ENCODE results near the gene TRIM15. TPM values are rescaled to one million over a fixed set of nuclear protein-coding genes. Genes with fewer than 3 reads are reported as not detected.

TRIM15 gene
- total and polyA plus RNA-seq, 9 of the 15 experiments (the other 6 are each of a cell fraction or from before 2014, with no cell fraction given): 0.06 to 2.6 (median 0.83) TPM

- 4% methylated on average over 11 of the region's 11 CpGs for WGBS (ENCODE audit: insufficient coverage, low coverage, missing lambda C conversion rate)
- H3K79me2 ChIP-seq (ENCODE audit: control insufficient read depth, insufficient read depth, low read length): no peaks in the 10 kb centered on the region
- DNase-seq (ENCODE audit: extremely low read depth in 1 of 4, low spot score in 3 of 4): no peak
- BruUV-seq (replicated peaks): no TSS peak
- peak; percentile 74 for TF ChIP-seq ZNF707 (CRISPR knock-in tag; conservative IDR thresholded peaks at IDR 0.05)
- TF ChIP-seq FOXK2 (conservative IDR thresholded peaks at IDR 0.05 in 1 of 2, IDR thresholded peaks at IDR 0.05 in 1 of 2; ENCODE audit: low read depth in 2 of 2): no peak
- TF ChIP-seq ZNF175 (CRISPR knock-in tag; IDR thresholded peaks at IDR 0.05; ENCODE audit: low read depth): no peak
- no peak for TF ChIP-seq CEBPB (tag; IDR thresholded peaks at IDR 0.05)
- no peak for TF ChIP-seq RBM15 (IDR thresholded peaks at IDR 0.05; ENCODE audit: insufficient read depth, low read length)
- H3K4me1 ChIP-seq (replicated peaks in 1 of 2; ENCODE audit: control insufficient read depth in 2 of 2, insufficient read depth in 2 of 2, low read length in 2 of 2): no peaks in the 10 kb centered on the region; a peak in 2 of 5 replicates
- H3K9me1 ChIP-seq (ENCODE audit: control insufficient read depth, insufficient read depth, low read length): no peaks in the 10 kb centered on the region
- H3K9ac ChIP-seq (ENCODE audit: insufficient read depth in 1 of 2, low read depth in 2 of 2, low read length in 2 of 2): no peak overlapping the region
- in situ Hi-C loops (cut with MboI): no loop called here
- ChIA-PET POLR2A (interaction anchor here (2.3 kb wide), 1 partner anchor 11 kb away, joined by 6 read pairs; no protein-coding TSS in a partner anchor), CTCF (ENCODE audit: low intra/inter-chr PET ratio) (no interaction called here)
- FAIRE-seq: no peak
- no peaks in the 10 kb centered on the region for H3K36me3 ChIP-seq (ENCODE audit: control insufficient read depth, insufficient read depth, low read length)
- H3K9me3 ChIP-seq (replicated peaks; ENCODE audit: control insufficient read depth, insufficient read depth, low read depth, low read length): no peaks in the 10 kb centered on the region
- no peak overlapping the region for H3K27ac ChIP-seq (ENCODE audit: extremely low read depth, low read depth, low read length)
- no peak overlapping the region for H3K4me2 ChIP-seq (ENCODE audit: insufficient read depth, low read length)
- peaks cover 0 to 14% of the 10 kb centered on the region in 2 experiments; a peak in 3 of 5 replicates for H3K27me3 ChIP-seq (ENCODE audit: control insufficient read depth in 2 of 2, insufficient read depth in 2 of 2, low read length in 2 of 2)
- intact Hi-C loops (cut with micrococcal nuclease): no loop called here
- no peak; the same call in 2 of the 3 replicates for ATAC-seq
- H4K20me1 ChIP-seq (replicated peaks; ENCODE audit: control insufficient read depth, insufficient read depth, low read length): no peaks in the 10 kb centered on the region
- H3K4me3 ChIP-seq: no peak overlapping the region
- peak overlapping the region; percentile 26; the same call in 1 of the 2 replicates for H2AFZ ChIP-seq (ENCODE audit: low read depth, low read length)
Observed at GRCh38 chr6:30136570-30137286, 26.6 kb upstream of the TRIM15 start.

Data from K562 (cell line).